WTC11 (cell line): Measurements from ENCODE around the gene P4HB. TPM values are rescaled to one million over a fixed set of nuclear protein-coding genes. Genes with fewer than 3 reads are reported as not detected.

ENCODE experiments used
- ATAC-seq: fragments of 200-7000 bp; cut with Tn5 transposase; 2 replicates; pipeline ENCODE4 v1.10.0; 2021; ENCODE audit warnings: mild to moderate bottlenecking, moderate library complexity
- CTCF ChIA-PET: fragments of 300-600 bp; sonication (Branson Sonifier 250); formaldehyde crosslinking; loops from one replicate; lab custom pipeline; 2021; ENCODE audit warnings: antibody characterized with exemption; lab: Charles Lee
- POLR2A ChIA-PET: fragments of 350-600 bp; sonication (Branson Sonifier 250); formaldehyde crosslinking; loops from one replicate; lab custom pipeline; 2021; ENCODE audit warnings: antibody characterized with exemption; lab: Charles Lee
- DNase-seq: peaks from one replicate; pipeline ENCODE4 v3.0.0; 2021; ENCODE audit warnings: low spot score
- H3K27ac Mint-ChIP-seq: 2 replicates; pipeline ENCODE4 v1.8.0; 2021; ENCODE audit warnings: mixed read lengths
- H3K27me3 Mint-ChIP-seq: 2 replicates; pipeline ENCODE4 v1.8.0; 2021; ENCODE audit warnings: low read depth, mild to moderate bottlenecking, moderate library complexity, mixed read lengths
- H3K36me3 Mint-ChIP-seq: 2 replicates; pipeline ENCODE4 v1.8.0; 2021; ENCODE audit warnings: mixed read lengths
- H3K4me1 Mint-ChIP-seq: 2 replicates; pipeline ENCODE4 v1.8.0; 2022; ENCODE audit warnings: mixed read lengths
- H3K4me3 Mint-ChIP-seq: 2 replicates; pipeline ENCODE4 v1.8.0; 2021; ENCODE audit warnings: mild to moderate bottlenecking, moderate library complexity, mixed read lengths
- H3K9me3 Mint-ChIP-seq: 2 replicates; pipeline ENCODE4 v1.8.0; 2021; ENCODE audit warnings: mixed read lengths
- FOXJ3 ChIP-seq: sonication (generic); formaldehyde crosslinking; IDR thresholded peaks from 2 replicates; pipeline ENCODE4 v1.9.0; 2021; ENCODE audit warnings: missing genetic modification reagents, mild to moderate bottlenecking, borderline replicate concordance
- FOXK1 ChIP-seq: sonication (generic); formaldehyde crosslinking; IDR thresholded peaks from 2 replicates; pipeline ENCODE4 v1.8.0; 2022; ENCODE audit warnings: mild to moderate bottlenecking, moderate library complexity, missing genetic modification reagents
- FOXP1 ChIP-seq: sonication (generic); formaldehyde crosslinking; IDR thresholded peaks from 2 replicates; pipeline ENCODE4 v1.8.0; 2022; ENCODE audit warnings: missing genetic modification reagents, mild to moderate bottlenecking, moderate library complexity, borderline replicate concordance
- JUN ChIP-seq: sonication (generic); formaldehyde crosslinking; IDR thresholded peaks from 2 replicates; pipeline ENCODE4 v1.8.0; 2023; ENCODE audit warnings: mild to moderate bottlenecking, missing genetic modification reagents
- MAX ChIP-seq: sonication (generic); formaldehyde crosslinking; IDR thresholded peaks from 2 replicates; pipeline ENCODE4 v1.8.0; 2022; ENCODE audit warnings: mild to moderate bottlenecking, missing genetic modification reagents
- NFE2L1 ChIP-seq: sonication (generic); formaldehyde crosslinking; IDR thresholded peaks from 2 replicates; pipeline ENCODE4 v1.8.1; 2023; ENCODE audit warnings: missing genetic modification reagents
- PREB ChIP-seq: sonication (generic); formaldehyde crosslinking; IDR thresholded peaks from 2 replicates; pipeline ENCODE4 v1.8.1; 2022; ENCODE audit warnings: mild to moderate bottlenecking, missing genetic modification reagents, moderate library complexity, borderline replicate concordance
- SMAD3 ChIP-seq: sonication (generic); formaldehyde crosslinking; IDR thresholded peaks from 2 replicates; pipeline ENCODE4 v1.8.0; 2022; ENCODE audit warnings: missing genetic modification reagents, mild to moderate bottlenecking, borderline replicate concordance
- SOX15 ChIP-seq: fragments of 250-450 bp; sonication (Bioruptor Pico); IDR thresholded peaks from 2 replicates; pipeline ENCODE4 v1.9.0; 2021; ENCODE audit warnings: mild to moderate bottlenecking
- TEAD1 ChIP-seq: sonication (generic); formaldehyde crosslinking; IDR thresholded peaks from 2 replicates; pipeline ENCODE4 v1.8.0; 2022; ENCODE audit warnings: mild to moderate bottlenecking, missing genetic modification reagents
- USF2 ChIP-seq: sonication (generic); formaldehyde crosslinking; IDR thresholded peaks from 2 replicates; pipeline ENCODE4 v1.8.1; 2023; ENCODE audit warnings: mild to moderate bottlenecking, missing genetic modification reagents, moderate library complexity
- ZBTB21 ChIP-seq: sonication (generic); formaldehyde crosslinking; IDR thresholded peaks from 2 replicates; pipeline ENCODE4 v1.8.1; 2023; ENCODE audit warnings: mild to moderate bottlenecking, missing genetic modification reagents, borderline replicate concordance
- ZNF671 ChIP-seq: fragments of 250-450 bp; sonication (Bioruptor Pico); IDR thresholded peaks from 2 replicates; pipeline ENCODE4 v1.8.0; 2021; ENCODE audit warnings: mild to moderate bottlenecking
- total RNA-seq: library from RNA; stranded (reverse); gene quantifications from 3 replicates; pipeline ENCODE4 v1.2.3, GENCODE V29; 2021
- TF ChIP-seq, protein P1 (sequence below): fragments of 250-450 bp; sonication (Bioruptor Pico); IDR thresholded peaks from 2 replicates; pipeline ENCODE4 v1.9.0; 2021; ENCODE audit warnings: mild to moderate bottlenecking
- TF ChIP-seq, protein P2 (sequence below): sonication (generic); formaldehyde crosslinking; IDR thresholded peaks from 2 replicates; pipeline ENCODE4 v1.8.0; 2023; ENCODE audit warnings: missing genetic modification reagents, mild to moderate bottlenecking, borderline replicate concordance

P4HB gene
- total RNA-seq, 1 experiment from 2014 or later = 380 TPM

DNA sequence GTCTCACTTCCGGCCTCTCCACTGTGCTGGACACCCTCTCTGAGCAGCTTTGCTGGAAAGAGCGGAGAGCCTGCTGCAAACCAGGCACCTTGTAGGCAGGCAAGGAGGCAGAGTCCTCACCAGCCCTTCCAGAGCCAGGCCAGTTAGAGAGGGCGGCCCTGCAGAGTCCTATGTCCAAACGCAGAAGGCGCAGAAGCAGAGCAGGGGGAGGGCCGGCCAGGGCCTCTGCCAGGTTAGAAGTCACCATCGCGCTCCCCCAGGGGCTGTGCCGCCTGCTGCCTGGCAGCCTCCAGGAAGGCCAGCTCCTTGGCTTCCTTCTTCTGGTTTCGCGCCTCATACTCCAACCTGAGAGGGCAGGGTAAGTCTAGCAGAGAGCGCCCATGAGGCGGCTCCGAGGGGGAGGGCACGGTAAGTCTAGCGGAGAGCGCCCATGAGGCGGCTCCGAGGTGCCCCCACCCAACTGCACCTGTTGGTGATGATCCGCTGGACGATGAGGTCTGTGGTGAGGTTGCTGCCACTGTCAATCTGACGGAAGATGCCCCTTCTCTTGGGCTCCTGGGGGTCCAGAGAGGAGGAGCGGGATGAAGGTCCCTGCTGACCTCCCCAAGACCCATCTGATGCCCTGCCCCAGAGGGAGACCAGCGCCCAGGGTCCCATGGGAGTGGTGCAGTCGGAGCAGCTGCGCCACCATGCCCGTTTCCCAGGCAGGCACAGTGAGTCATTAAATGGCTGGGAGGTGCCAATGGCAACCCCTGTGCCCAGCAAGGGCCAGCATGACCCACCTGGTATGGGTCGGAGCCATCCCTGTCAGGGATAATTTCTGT is 44.5 kb upstream of the P4HB start:
- ChIA-PET POLR2A (no interaction called here), CTCF (no interaction called here)
- Mint-ChIP-seq H3K36me3 (peaks cover 6% of the 10 kb centered on the region; the same call in 1 of the 2 replicates), H3K4me3 (no peak overlapping the region), H3K27ac (no peak overlapping the region), H3K4me1 (no peaks in the 10 kb centered on the region), H3K9me3 (no peaks in the 10 kb centered on the region), H3K27me3 (peaks cover 13% of the 10 kb centered on the region)
- DNase-seq = no peak
- ATAC-seq = no peak
- no peak for TF ChIP-seq NFE2L1 (CRISPR knock-in tag)
- TF ChIP-seq SMAD3 (CRISPR knock-in tag) = no peak
- no peak for TF ChIP-seq FOXK1 (CRISPR knock-in tag)
- TF ChIP-seq PREB = no peak
- TF ChIP-seq ZNF671 (CRISPR knock-in tag) = no peak
- no peak for TF ChIP-seq USF2
- TF ChIP-seq ZBTB21 (CRISPR knock-in tag) = no peak
- no peak for TF ChIP-seq MAX (CRISPR knock-in tag)
- no peak for TF ChIP-seq SOX15 (CRISPR knock-in tag)
- TF ChIP-seq JUN (CRISPR knock-in tag) = no peak
- TF ChIP-seq, protein P1, sequence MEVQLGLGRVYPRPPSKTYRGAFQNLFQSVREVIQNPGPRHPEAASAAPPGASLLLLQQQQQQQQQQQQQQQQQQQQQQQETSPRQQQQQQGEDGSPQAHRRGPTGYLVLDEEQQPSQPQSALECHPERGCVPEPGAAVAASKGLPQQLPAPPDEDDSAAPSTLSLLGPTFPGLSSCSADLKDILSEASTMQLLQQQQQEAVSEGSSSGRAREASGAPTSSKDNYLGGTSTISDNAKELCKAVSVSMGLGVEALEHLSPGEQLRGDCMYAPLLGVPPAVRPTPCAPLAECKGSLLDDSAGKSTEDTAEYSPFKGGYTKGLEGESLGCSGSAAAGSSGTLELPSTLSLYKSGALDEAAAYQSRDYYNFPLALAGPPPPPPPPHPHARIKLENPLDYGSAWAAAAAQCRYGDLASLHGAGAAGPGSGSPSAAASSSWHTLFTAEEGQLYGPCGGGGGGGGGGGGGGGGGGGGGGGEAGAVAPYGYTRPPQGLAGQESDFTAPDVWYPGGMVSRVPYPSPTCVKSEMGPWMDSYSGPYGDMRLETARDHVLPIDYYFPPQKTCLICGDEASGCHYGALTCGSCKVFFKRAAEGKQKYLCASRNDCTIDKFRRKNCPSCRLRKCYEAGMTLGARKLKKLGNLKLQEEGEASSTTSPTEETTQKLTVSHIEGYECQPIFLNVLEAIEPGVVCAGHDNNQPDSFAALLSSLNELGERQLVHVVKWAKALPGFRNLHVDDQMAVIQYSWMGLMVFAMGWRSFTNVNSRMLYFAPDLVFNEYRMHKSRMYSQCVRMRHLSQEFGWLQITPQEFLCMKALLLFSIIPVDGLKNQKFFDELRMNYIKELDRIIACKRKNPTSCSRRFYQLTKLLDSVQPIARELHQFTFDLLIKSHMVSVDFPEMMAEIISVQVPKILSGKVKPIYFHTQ (CRISPR knock-in tag) = no peak
- TF ChIP-seq, protein P2, sequence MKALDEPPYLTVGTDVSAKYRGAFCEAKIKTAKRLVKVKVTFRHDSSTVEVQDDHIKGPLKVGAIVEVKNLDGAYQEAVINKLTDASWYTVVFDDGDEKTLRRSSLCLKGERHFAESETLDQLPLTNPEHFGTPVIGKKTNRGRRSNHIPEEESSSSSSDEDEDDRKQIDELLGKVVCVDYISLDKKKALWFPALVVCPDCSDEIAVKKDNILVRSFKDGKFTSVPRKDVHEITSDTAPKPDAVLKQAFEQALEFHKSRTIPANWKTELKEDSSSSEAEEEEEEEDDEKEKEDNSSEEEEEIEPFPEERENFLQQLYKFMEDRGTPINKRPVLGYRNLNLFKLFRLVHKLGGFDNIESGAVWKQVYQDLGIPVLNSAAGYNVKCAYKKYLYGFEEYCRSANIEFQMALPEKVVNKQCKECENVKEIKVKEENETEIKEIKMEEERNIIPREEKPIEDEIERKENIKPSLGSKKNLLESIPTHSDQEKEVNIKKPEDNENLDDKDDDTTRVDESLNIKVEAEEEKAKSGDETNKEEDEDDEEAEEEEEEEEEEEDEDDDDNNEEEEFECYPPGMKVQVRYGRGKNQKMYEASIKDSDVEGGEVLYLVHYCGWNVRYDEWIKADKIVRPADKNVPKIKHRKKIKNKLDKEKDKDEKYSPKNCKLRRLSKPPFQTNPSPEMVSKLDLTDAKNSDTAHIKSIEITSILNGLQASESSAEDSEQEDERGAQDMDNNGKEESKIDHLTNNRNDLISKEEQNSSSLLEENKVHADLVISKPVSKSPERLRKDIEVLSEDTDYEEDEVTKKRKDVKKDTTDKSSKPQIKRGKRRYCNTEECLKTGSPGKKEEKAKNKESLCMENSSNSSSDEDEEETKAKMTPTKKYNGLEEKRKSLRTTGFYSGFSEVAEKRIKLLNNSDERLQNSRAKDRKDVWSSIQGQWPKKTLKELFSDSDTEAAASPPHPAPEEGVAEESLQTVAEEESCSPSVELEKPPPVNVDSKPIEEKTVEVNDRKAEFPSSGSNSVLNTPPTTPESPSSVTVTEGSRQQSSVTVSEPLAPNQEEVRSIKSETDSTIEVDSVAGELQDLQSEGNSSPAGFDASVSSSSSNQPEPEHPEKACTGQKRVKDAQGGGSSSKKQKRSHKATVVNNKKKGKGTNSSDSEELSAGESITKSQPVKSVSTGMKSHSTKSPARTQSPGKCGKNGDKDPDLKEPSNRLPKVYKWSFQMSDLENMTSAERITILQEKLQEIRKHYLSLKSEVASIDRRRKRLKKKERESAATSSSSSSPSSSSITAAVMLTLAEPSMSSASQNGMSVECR (CRISPR knock-in tag) = no peak

DNA sequence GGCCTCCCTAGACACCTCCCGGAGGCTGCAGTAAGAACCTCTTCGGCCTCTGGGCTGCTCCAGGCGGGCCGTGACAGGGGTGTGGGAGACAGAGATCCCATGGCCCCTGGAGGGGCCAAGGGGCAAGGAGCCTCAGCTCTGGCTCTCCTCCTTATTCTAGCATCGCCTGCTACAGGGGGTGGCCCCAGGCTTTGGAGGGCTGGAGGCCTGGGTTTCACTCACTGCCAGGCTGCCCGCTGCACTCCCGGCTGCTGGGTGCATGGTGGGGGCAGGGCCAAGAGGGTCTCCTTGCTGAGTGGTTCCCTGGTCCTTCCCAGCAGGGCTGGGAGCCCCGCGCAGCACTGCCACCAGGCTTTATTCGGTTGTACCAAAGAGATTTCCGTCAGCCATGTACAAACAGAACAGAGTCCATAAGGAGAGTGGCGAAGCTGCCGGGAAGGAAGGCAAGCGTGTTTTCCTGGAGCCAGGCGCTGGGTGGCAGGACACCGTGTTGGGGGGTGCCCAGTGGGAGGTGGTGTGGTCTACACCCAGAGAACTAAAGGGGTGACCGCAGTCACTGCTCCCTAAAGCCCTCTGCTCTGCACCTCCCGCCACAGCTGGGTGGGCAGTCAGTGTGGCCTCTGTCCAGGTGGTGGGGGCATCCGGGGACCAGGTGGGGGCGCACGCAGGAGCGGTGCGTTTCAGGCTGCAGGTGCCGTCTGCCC is 43.7 kb upstream of the P4HB start:
- no peak for ATAC-seq
- no peak overlapping the region for H3K27ac Mint-ChIP-seq
- TF ChIP-seq FOXP1 (CRISPR knock-in tag) (no peak), TEAD1 (CRISPR knock-in tag) (no peak), FOXJ3 (CRISPR knock-in tag) (no peak)
- TF ChIP-seq, all 79 proteins: peak for 0
- DNase-seq = no peak
- POLR2A ChIA-PET = no interaction called here
- Mint-ChIP-seq H3K9me3 (no peaks in the 10 kb centered on the region), H3K27me3 (peaks cover 13% of the 10 kb centered on the region), H3K4me3 (no peak overlapping the region), H3K36me3 (peaks cover 7% of the 10 kb centered on the region; the same call in 1 of the 2 replicates), H3K4me1 (no peaks in the 10 kb centered on the region)
- CTCF ChIA-PET = interaction anchor here (1.3 kb wide), 1 partner anchor 34 kb away, joined by 5 read pairs; no protein-coding TSS in a partner anchor
